ENCODE data around the gene MAPKAP1. TPM values are rescaled to one million over a fixed set of nuclear protein-coding genes. Genes with fewer than 3 reads are reported as not detected.

Gene MAPKAP1
- total and polyA plus RNA-seq, 4 donors: 44.5 to 64.0 (median 62.6) TPM

DNA sequence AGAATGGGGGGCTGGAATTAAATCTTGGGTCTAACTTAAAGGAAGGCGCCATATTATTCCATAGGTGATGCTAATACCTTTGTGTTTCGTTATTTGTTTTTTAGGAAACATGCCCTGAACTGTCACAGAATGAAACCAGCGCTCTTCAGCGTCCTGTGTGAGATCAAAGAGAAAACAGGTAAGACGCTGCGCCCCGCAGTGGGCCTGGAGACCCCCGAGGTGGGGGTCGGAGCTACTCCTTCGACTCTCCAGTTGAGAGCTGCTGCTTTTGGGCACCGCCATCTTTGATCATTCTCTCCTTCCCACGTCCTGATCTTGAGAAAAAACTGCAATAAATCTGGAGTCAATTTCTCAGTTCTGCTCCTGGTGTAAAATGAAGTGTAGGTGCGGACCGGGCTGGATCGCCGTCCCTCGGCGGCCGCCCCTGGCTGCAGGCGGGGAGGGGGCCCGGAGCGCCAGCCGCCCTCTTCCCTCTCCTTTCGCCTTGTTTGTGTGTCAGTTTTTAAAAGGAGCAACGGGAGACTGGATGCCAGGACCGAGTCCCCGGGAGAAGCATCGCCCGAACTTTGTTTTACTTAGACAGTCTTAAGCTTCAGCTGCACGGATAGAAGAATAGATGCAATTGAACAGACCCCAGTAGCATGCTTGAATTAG, 41.6 kb upstream of the MAPKAP1 start:
- 2% methylated on average over 24 of the region's 30 CpGs for WGBS (ENCODE audit: insufficient coverage)
- Histone ChIP-seq H3K27me3 (ENCODE audit: control insufficient read depth, insufficient read depth, low read length) (no peaks in the 10 kb centered on the region), H3K4me1 (ENCODE audit: control insufficient read depth, insufficient read depth, low read length) (peaks cover 7% of the 10 kb centered on the region), H3K9me3 (ENCODE audit: control insufficient read depth, insufficient read depth, low read length) (no peaks in the 10 kb centered on the region), H3K4me3 (ENCODE audit: low read depth, low read length) (peak overlapping the region; percentile 66), H3K36me3 (ENCODE audit: control insufficient read depth, insufficient read depth, low read length) (no peaks in the 10 kb centered on the region), H3K27ac (ENCODE audit: low read depth, low read length) (peak overlapping the region; percentile 69)
- peak in 2 of 6 donors; percentile 61 to 78 for DNase-seq (ENCODE audit: low read depth in 4 of 6, low spot score in 6 of 6)

DNA sequence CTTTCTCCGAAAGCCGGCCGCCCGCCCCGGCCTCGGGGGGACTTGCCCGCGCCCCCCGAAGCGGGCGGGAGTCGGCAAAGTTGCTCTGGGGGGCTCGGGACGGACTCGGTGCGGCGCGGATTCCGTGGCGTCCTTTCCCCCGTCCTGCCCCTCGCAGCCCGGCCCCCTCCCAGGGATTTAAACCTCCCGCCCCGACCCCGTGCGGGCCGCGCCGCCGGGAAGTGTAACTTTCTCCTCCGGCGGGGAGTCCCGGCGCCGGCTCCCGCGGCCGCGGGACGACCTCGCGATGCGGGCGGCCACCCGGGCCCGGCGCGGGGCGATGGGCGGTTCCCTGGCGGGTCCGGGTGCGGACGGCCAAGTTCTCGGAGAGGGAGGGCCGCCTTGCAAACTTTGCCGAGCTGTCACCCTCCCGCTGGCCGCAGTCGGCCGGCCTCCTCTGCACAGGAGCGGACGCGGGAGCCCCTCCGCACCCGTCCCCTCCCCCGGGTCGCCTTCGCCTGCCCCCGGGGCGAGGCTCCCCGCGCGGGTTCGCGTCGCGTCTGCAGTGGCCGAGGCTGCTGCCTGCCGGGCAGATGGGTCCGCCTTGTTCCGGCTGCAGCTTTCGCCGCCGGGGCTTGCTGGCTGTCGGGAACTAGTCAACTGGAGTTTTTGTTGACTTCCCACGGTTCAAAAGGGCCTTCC, 40.9 kb upstream of the MAPKAP1 start:
- Histone ChIP-seq H3K4me3 (ENCODE audit: low read depth, low read length) (peak overlapping the region; percentile 66), H3K27ac (ENCODE audit: low read depth, low read length) (peak overlapping the region; percentile 84), H3K27me3 (ENCODE audit: control insufficient read depth, insufficient read depth, low read length) (no peaks in the 10 kb centered on the region), H3K4me1 (ENCODE audit: control insufficient read depth, insufficient read depth, low read length) (peaks cover 7% of the 10 kb centered on the region), H3K36me3 (ENCODE audit: control insufficient read depth, insufficient read depth, low read length) (no peaks in the 10 kb centered on the region), H3K9me3 (ENCODE audit: control insufficient read depth, insufficient read depth, low read length) (no peaks in the 10 kb centered on the region)
- DNase-seq (ENCODE audit: low read depth in 4 of 6, low spot score in 6 of 6): peak in 1 of 6 donors; percentile 52
- 0% methylated on average over 88 of the region's 88 CpGs for WGBS (ENCODE audit: insufficient coverage)

DNA sequence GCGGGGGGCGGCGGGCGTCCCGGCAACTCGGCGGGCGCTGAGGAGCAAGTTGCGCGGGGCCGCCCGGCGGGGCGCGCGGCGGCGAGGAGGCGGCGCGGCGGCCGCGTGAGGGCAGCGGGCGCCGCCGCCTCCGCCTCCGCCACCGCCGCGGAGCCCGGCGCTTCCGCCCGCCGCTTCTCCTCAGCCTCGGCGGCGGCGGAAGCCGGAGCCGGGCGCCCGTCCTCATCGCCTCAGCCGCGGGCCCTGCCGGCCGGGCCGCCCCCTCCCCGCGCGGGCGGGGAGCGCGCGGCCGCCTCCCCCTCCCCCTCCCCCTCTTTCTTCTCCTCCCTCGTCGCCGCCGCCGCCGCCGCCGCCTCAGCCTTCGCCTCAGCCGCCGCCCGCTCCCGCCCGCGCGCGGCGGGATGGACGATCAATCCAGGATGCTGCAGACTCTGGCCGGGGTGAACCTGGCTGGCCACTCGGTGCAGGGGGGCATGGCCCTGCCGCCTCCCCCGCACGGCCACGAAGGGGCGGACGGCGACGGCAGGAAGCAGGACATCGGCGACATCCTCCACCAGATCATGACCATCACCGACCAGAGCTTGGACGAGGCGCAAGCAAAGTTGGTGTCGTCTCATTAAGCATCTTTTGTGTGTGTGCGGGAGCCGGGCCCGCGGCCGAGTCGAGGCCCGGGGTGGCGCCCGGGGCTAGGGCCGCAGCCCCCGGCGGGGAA, 40.2 kb upstream of the MAPKAP1 start, which contains the start of gene PBX3:
PBX3 (plus strand) TSS at position 321 of the 712 bp plus-strand sequence.
- no peaks in the 10 kb centered on the region for H3K27me3 ChIP-seq (ENCODE audit: control insufficient read depth, insufficient read depth, low read length)
- no peaks in the 10 kb centered on the region for H3K36me3 ChIP-seq (ENCODE audit: control insufficient read depth, insufficient read depth, low read length)
- H3K27ac ChIP-seq (ENCODE audit: low read depth, low read length): peak within 1 kb of the TSS; percentile 91
- H3K9me3 ChIP-seq (ENCODE audit: control insufficient read depth, insufficient read depth, low read length): no peaks in the 10 kb centered on the region
- H3K4me3 ChIP-seq (ENCODE audit: low read depth, low read length): peak within 1 kb of the TSS; percentile 67
- H3K4me1 ChIP-seq (ENCODE audit: control insufficient read depth, insufficient read depth, low read length): peaks cover 7% of the 10 kb centered on the region
- peak in 2 of 6 donors; percentile 85 to 86 for DNase-seq (ENCODE audit: low read depth in 4 of 6, low spot score in 6 of 6)
- under 1% methylated on average over 106 of the region's 107 CpGs for WGBS (ENCODE audit: insufficient coverage)

DNA sequence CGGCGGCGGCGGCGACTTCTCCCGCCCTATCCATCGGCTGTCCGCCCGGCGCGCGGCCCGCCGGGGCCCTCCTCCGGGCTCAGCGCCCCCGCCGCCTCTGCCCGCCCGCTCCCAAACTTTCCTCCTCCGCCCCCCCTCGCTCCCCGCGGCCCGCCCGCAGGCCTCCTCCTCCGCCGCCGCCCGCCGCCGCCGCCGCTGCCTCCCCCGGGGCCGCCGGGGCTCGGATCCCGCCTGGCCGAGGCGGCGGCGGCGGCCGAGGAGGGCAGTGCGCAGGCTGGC, 39.7 kb upstream of the MAPKAP1 start:
- Histone ChIP-seq H3K27ac (ENCODE audit: low read depth, low read length) (no peak overlapping the region), H3K9me3 (ENCODE audit: control insufficient read depth, insufficient read depth, low read length) (no peaks in the 10 kb centered on the region), H3K36me3 (ENCODE audit: control insufficient read depth, insufficient read depth, low read length) (no peaks in the 10 kb centered on the region), H3K4me1 (ENCODE audit: control insufficient read depth, insufficient read depth, low read length) (peaks cover 7% of the 10 kb centered on the region), H3K4me3 (ENCODE audit: low read depth, low read length) (no peak overlapping the region), H3K27me3 (ENCODE audit: control insufficient read depth, insufficient read depth, low read length) (no peaks in the 10 kb centered on the region)
- WGBS (ENCODE audit: insufficient coverage): 0% methylated on average over 45 of the region's 46 CpGs
- no peak for DNase-seq (ENCODE audit: low read depth in 4 of 6, low spot score in 6 of 6)

DNA sequence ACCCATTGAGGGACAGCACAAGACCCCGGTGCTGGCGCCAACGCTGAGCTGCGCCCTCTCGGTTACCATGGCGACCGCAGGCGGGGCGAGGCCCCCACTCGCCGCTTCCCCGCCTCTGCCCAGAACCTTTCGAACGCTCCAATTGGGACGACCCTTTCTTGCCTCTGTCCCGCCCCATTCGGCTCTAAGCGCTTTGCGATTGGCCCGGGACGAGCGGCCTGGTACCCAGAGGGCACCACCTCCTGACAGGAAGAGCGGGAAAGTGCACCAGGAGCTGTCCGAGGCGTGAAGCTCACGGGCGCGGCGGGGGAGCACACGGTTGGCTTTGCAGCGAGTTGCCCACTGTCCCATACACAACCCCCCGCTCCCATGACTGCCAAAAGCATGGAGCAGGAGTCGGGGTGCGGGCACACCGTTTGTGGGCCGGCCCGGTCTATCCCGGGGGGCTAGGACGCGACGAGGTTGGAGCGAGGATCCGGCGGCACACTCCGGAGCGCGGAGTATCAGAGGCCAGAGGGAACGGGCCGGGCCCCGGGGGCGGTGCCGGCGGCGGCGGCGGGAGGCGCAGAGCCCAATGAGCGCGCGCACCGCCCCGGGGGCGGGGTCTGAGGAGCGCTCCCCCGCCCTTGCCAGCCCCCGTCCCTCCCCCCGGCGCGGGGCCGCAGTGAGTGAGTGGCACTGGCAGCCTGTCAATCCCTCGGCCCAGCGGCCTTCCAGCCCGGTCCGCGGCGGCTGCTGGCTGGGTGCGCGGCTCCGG, 39.2 kb upstream of the MAPKAP1 start:
- under 1% methylated on average over 79 of the region's 79 CpGs for WGBS (ENCODE audit: insufficient coverage)
- Histone ChIP-seq H3K4me3 (ENCODE audit: low read depth, low read length) (peak overlapping the region; percentile 67), H3K36me3 (ENCODE audit: control insufficient read depth, insufficient read depth, low read length) (no peaks in the 10 kb centered on the region), H3K27ac (ENCODE audit: low read depth, low read length) (peak overlapping the region; percentile 91), H3K4me1 (ENCODE audit: control insufficient read depth, insufficient read depth, low read length) (peaks cover 7% of the 10 kb centered on the region), H3K27me3 (ENCODE audit: control insufficient read depth, insufficient read depth, low read length) (no peaks in the 10 kb centered on the region), H3K9me3 (ENCODE audit: control insufficient read depth, insufficient read depth, low read length) (no peaks in the 10 kb centered on the region)
- peak in 5 of 6 donors; percentile 80 to 98 (median 89) for DNase-seq (ENCODE audit: low read depth in 4 of 6, low spot score in 6 of 6)

DNA sequence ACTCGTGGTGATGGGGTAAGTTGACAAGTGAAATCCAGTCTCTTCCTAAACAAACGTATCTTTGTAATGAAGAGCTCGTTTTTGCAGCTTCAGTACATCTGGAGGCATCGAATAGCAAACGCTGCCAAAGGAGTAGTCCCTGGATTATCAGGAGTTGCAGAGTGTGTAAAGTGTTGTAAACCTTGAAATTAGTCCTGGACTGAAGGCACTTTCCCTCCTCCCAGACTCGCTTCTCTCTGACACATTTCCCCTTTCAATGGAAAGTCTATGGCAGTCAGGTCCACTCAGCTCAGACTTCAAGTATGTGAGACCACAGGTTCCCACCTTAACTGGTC, 38.6 kb upstream of the MAPKAP1 start:
- Histone ChIP-seq H3K9me3 (ENCODE audit: control insufficient read depth, insufficient read depth, low read length) (no peaks in the 10 kb centered on the region), H3K27ac (ENCODE audit: low read depth, low read length) (peak overlapping the region; percentile 91), H3K36me3 (ENCODE audit: control insufficient read depth, insufficient read depth, low read length) (no peaks in the 10 kb centered on the region), H3K4me1 (ENCODE audit: control insufficient read depth, insufficient read depth, low read length) (peaks cover 7% of the 10 kb centered on the region), H3K27me3 (ENCODE audit: control insufficient read depth, insufficient read depth, low read length) (no peaks in the 10 kb centered on the region), H3K4me3 (ENCODE audit: low read depth, low read length) (peak overlapping the region; percentile 67)
- no peak for DNase-seq (ENCODE audit: low read depth in 4 of 6, low spot score in 6 of 6)
- WGBS (ENCODE audit: insufficient coverage): 22% methylated on average over 1 of the region's 6 CpGs

DNA sequence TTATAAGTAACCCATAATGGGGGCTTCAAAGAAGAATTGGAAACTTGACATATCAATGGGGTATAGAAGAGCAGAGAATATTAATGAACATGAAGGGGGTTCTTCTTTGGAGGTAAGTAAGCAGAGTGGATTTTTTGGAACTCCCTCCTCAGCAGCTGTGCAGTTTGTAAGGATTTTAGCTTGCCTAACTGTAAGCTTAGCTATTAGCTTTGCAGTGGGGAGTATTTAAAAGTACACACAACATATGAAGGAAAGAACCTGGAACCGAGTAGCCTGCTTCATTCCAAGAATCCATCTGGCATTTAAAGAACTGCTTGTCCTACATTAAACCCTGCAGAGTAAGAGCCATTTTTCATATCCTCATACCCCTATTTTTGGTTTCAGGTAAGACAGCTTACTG, 38.0 kb upstream of the MAPKAP1 start:
- Histone ChIP-seq H3K27me3 (ENCODE audit: control insufficient read depth, insufficient read depth, low read length) (no peaks in the 10 kb centered on the region), H3K9me3 (ENCODE audit: control insufficient read depth, insufficient read depth, low read length) (no peaks in the 10 kb centered on the region), H3K27ac (ENCODE audit: low read depth, low read length) (no peak overlapping the region), H3K4me1 (ENCODE audit: control insufficient read depth, insufficient read depth, low read length) (peaks cover 7% of the 10 kb centered on the region), H3K36me3 (ENCODE audit: control insufficient read depth, insufficient read depth, low read length) (no peaks in the 10 kb centered on the region), H3K4me3 (ENCODE audit: low read depth, low read length) (no peak overlapping the region)
- DNase-seq (ENCODE audit: low read depth in 4 of 6, low spot score in 6 of 6): peak in 1 of 6 donors; percentile 53
- no CpG with 5 or more reads among the region's 1 CpG for WGBS (ENCODE audit: insufficient coverage)

DNA sequence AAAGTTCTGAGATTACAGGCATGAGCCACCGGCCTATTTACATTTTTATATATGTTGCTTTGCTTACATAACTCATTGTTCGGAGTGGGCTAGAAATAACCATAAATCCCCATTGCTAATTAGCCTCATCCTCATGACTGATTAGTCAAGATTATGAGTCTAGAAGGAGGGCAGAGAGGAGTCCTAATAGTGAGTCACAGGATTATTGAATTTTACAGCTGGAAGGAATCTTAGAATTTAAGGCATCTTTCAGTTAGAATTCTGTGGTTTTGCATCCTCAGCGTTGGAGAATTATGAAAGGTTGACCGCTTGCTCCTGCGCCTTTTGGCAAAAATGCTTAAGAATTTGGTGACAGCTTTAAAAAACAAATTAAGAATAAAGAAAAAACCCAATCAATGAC, 37.6 kb upstream of the MAPKAP1 start:
- WGBS (ENCODE audit: insufficient coverage): no CpG with 5 or more reads among the region's 5 CpGs
- H3K27me3 ChIP-seq (ENCODE audit: control insufficient read depth, insufficient read depth, low read length): no peaks in the 10 kb centered on the region
- H3K27ac ChIP-seq (ENCODE audit: low read depth, low read length): no peak overlapping the region
- H3K4me1 ChIP-seq (ENCODE audit: control insufficient read depth, insufficient read depth, low read length): peaks cover 7% of the 10 kb centered on the region
- H3K9me3 ChIP-seq (ENCODE audit: control insufficient read depth, insufficient read depth, low read length): no peaks in the 10 kb centered on the region
- H3K4me3 ChIP-seq (ENCODE audit: low read depth, low read length): no peak overlapping the region
- DNase-seq (ENCODE audit: low read depth in 4 of 6, low spot score in 6 of 6): no peak
- no peaks in the 10 kb centered on the region for H3K36me3 ChIP-seq (ENCODE audit: control insufficient read depth, insufficient read depth, low read length)

DNA sequence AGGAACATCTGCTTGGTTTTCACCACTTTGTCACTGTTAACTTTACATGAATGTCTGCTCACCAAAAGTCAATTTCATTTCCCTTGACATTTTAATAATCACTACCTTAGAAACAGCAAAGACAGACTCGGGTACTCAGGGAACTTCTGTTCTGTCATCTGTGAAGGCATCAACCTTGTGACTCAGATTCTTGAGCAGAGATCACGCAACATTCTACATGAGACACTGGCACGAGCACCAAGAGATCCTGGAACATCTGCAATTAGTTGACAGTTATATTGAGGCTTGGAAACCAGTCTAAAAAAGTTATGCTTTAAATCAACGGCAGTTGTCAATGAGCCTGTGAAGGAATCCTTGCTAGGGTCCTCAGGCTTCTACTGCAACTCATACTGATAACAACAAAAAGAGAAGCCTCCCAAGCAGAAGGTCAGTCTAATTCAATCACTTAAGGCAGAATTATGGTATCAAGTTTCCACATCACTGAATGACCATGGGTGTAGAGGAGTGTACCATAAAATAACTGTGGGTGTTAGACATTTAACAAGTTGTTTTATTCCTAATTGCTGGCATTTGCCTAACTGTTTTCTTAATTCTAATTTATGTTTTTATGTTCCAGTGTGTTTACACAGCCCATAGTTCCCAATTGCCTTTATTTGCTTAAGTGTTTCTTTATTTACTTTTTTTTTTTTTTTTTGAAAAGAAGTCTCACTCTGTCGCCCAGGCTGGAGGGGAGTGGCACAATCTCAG, 36.8 kb upstream of the MAPKAP1 start:
- 89% methylated on average over 4 of the region's 5 CpGs for WGBS (ENCODE audit: insufficient coverage)
- Histone ChIP-seq H3K27ac (ENCODE audit: low read depth, low read length) (no peak overlapping the region), H3K4me3 (ENCODE audit: low read depth, low read length) (no peak overlapping the region), H3K4me1 (ENCODE audit: control insufficient read depth, insufficient read depth, low read length) (peaks cover 7% of the 10 kb centered on the region), H3K9me3 (ENCODE audit: control insufficient read depth, insufficient read depth, low read length) (no peaks in the 10 kb centered on the region), H3K36me3 (ENCODE audit: control insufficient read depth, insufficient read depth, low read length) (no peaks in the 10 kb centered on the region), H3K27me3 (ENCODE audit: control insufficient read depth, insufficient read depth, low read length) (no peaks in the 10 kb centered on the region)
- no peak for DNase-seq (ENCODE audit: low read depth in 4 of 6, low spot score in 6 of 6)

Measured in spinal cord (tissue), 10 donors.